ENCODE measurements around the gene CCT7. TPM values are rescaled to one million over a fixed set of nuclear protein-coding genes. Genes with fewer than 3 reads are reported as not detected.

Gene CCT7
- polyA plus RNA-seq, 1 donor from 2014 or later = 310 TPM

DNA sequence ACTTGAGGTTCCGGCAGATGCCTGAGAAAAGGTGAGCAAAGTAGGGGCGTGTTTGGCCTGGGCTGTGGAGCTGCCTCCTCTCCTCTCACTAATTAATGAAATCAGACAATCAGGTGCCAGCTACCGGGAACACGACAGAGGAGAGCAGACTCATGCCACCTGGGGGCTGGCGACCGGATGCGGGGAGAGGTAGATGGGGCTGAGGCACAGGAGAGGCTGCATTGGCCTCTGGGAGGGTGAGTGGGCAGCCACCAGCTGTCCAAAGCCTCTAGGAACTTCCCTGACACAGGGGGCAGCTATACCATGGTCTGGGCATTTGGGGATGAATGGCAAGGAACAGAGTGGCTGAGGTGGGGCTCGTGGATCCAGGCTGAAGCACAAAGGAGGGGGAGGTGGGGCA is 25.2 kb downstream of the CCT7 start:
- Histone ChIP-seq H4K20me1 (ENCODE audit: insufficient read depth) (no peaks in the 10 kb centered on the region), H3K9me3 (ENCODE audit: low read length) (no peaks in the 10 kb centered on the region), H3K36me3 (ENCODE audit: insufficient read depth, low read length) (peaks cover 4% of the 10 kb centered on the region), H3K9ac (ENCODE audit: low read length) (no peak overlapping the region), H3K4me3 (ENCODE audit: low read length) (no peak overlapping the region), H3K9me2 (ENCODE audit: insufficient read depth, low read length) (no peaks in the 10 kb centered on the region), H2AFZ (ENCODE audit: low read depth, low read length) (no peak overlapping the region), H3K27me3 (ENCODE audit: insufficient read depth, low read depth, low read length) (no peaks in the 10 kb centered on the region), H3K79me2 (replicated peaks; ENCODE audit: insufficient read depth, low read length) (no peaks in the 10 kb centered on the region), H3K27ac (ENCODE audit: low read length) (no peak overlapping the region), H3F3A (ENCODE audit: insufficient read depth, low read length, poor library complexity, severe bottlenecking) (no peaks in the 10 kb centered on the region), H3K4me2 (ENCODE audit: low read length) (no peak overlapping the region)
- TF ChIP-seq, protein P1, sequence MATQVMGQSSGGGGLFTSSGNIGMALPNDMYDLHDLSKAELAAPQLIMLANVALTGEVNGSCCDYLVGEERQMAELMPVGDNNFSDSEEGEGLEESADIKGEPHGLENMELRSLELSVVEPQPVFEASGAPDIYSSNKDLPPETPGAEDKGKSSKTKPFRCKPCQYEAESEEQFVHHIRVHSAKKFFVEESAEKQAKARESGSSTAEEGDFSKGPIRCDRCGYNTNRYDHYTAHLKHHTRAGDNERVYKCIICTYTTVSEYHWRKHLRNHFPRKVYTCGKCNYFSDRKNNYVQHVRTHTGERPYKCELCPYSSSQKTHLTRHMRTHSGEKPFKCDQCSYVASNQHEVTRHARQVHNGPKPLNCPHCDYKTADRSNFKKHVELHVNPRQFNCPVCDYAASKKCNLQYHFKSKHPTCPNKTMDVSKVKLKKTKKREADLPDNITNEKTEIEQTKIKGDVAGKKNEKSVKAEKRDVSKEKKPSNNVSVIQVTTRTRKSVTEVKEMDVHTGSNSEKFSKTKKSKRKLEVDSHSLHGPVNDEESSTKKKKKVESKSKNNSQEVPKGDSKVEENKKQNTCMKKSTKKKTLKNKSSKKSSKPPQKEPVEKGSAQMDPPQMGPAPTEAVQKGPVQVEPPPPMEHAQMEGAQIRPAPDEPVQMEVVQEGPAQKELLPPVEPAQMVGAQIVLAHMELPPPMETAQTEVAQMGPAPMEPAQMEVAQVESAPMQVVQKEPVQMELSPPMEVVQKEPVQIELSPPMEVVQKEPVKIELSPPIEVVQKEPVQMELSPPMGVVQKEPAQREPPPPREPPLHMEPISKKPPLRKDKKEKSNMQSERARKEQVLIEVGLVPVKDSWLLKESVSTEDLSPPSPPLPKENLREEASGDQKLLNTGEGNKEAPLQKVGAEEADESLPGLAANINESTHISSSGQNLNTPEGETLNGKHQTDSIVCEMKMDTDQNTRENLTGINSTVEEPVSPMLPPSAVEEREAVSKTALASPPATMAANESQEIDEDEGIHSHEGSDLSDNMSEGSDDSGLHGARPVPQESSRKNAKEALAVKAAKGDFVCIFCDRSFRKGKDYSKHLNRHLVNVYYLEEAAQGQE (IDR thresholded peaks at IDR 0.05; ENCODE audit: borderline replicate concordance) = no peak
- TF ChIP-seq EP300 (conservative IDR thresholded peaks at IDR 0.05; ENCODE audit: poor library complexity, severe bottlenecking) (no peak), RAD21 (conservative IDR thresholded peaks at IDR 0.05) (no peak), EZH2 (IDR thresholded peaks at IDR 0.05; ENCODE audit: borderline replicate concordance, insufficient read depth, low read length, poor library complexity, severe bottlenecking) (no peak), TAF1 (IDR thresholded peaks at IDR 0.05; ENCODE audit: low read depth) (no peak), MXI1 (conservative IDR thresholded peaks at IDR 0.05; ENCODE audit: poor library complexity, severe bottlenecking) (no peak), POLR2AphosphoS5 (IDR thresholded peaks at IDR 0.05) (no peak), SMC3 (conservative IDR thresholded peaks at IDR 0.05; ENCODE audit: poor library complexity) (no peak)
- TF ChIP-seq, protein P2, sequence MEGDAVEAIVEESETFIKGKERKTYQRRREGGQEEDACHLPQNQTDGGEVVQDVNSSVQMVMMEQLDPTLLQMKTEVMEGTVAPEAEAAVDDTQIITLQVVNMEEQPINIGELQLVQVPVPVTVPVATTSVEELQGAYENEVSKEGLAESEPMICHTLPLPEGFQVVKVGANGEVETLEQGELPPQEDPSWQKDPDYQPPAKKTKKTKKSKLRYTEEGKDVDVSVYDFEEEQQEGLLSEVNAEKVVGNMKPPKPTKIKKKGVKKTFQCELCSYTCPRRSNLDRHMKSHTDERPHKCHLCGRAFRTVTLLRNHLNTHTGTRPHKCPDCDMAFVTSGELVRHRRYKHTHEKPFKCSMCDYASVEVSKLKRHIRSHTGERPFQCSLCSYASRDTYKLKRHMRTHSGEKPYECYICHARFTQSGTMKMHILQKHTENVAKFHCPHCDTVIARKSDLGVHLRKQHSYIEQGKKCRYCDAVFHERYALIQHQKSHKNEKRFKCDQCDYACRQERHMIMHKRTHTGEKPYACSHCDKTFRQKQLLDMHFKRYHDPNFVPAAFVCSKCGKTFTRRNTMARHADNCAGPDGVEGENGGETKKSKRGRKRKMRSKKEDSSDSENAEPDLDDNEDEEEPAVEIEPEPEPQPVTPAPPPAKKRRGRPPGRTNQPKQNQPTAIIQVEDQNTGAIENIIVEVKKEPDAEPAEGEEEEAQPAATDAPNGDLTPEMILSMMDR (IDR thresholded peaks at IDR 0.05; ENCODE audit: poor library complexity, severe bottlenecking) = no peak

DNA sequence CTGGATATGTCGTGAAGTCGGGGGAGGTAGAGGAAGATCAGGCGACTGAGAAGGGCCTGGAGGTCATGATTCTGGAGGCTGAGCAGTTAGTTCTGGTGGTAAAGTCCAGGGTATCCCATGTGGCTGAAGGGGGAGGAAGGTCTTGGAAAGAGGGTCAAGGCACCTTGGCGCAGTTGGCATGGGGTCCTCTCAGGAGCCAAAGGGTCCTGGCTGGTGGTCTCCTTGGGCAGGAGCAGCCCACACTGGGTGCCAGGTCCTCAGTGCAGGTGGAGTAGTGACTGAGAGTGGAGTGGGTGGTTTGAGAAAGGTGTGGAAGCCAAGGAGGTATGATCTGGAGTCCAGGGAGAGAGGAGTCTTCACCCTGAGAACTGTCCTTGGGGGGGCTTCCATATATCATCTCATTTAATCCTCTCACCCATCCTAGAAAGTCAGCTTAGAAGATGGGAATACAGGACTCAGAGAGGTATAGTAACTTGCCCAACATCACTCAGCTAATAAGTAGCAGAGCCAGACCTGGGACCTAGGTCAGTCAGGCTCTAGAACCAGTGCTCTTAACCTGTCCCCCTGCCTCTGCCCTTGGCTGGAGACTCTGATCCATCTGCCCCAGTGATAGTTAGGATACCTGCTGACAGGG is 25.7 kb downstream of the CCT7 start:
- no peaks in the 10 kb centered on the region for H3K9me2 ChIP-seq (ENCODE audit: insufficient read depth, low read length)
- TF ChIP-seq SMC3 (conservative IDR thresholded peaks at IDR 0.05; ENCODE audit: poor library complexity) (no peak), EP300 (conservative IDR thresholded peaks at IDR 0.05; ENCODE audit: poor library complexity, severe bottlenecking) (no peak), RAD21 (conservative IDR thresholded peaks at IDR 0.05) (no peak), TAF1 (IDR thresholded peaks at IDR 0.05; ENCODE audit: low read depth) (no peak), MXI1 (conservative IDR thresholded peaks at IDR 0.05; ENCODE audit: poor library complexity, severe bottlenecking) (no peak), POLR2AphosphoS5 (IDR thresholded peaks at IDR 0.05) (no peak), EZH2 (IDR thresholded peaks at IDR 0.05; ENCODE audit: borderline replicate concordance, insufficient read depth, low read length, poor library complexity, severe bottlenecking) (no peak)
- TF ChIP-seq, protein P1 (IDR thresholded peaks at IDR 0.05; ENCODE audit: borderline replicate concordance) = no peak
- TF ChIP-seq, protein P2 (IDR thresholded peaks at IDR 0.05; ENCODE audit: poor library complexity, severe bottlenecking) = no peak
- no peaks in the 10 kb centered on the region for H3F3A ChIP-seq (ENCODE audit: insufficient read depth, low read length, poor library complexity, severe bottlenecking)
- no peak overlapping the region for H3K27ac ChIP-seq (ENCODE audit: low read length)
- H2AFZ ChIP-seq (ENCODE audit: low read depth, low read length) = no peak overlapping the region
- no peak overlapping the region for H3K4me2 ChIP-seq (ENCODE audit: low read length)
- H3K9ac ChIP-seq (ENCODE audit: low read length) = no peak overlapping the region
- peaks cover 1% of the 10 kb centered on the region for H3K36me3 ChIP-seq (ENCODE audit: insufficient read depth, low read length)
- no peaks in the 10 kb centered on the region for H3K27me3 ChIP-seq (ENCODE audit: insufficient read depth, low read depth, low read length)
- H3K4me3 ChIP-seq (ENCODE audit: low read length) = no peak overlapping the region
- no peaks in the 10 kb centered on the region for H3K79me2 ChIP-seq (replicated peaks; ENCODE audit: insufficient read depth, low read length)
- H3K9me3 ChIP-seq (ENCODE audit: low read length) = no peaks in the 10 kb centered on the region
- H4K20me1 ChIP-seq (ENCODE audit: insufficient read depth) = no peaks in the 10 kb centered on the region

Data from neural cell (in vitro differentiated cells).